PC-3 (cell line): ENCODE measurements around the gene CDH4. TPM values are rescaled to one million over a fixed set of nuclear protein-coding genes. Genes with fewer than 3 reads are reported as not detected.

Experiments
- ATAC-seq: fragments of 200-7000 bp; cut with Tn5 transposase; 2 replicates; pipeline ENCODE4 v1.9.1; 2020; ENCODE audit warnings: mild to moderate bottlenecking, moderate library complexity
- BruUV-seq: library from RNA; stranded (reverse); fragments of 400-500 nt; replicated peaks from 2 replicates; lab custom pipeline; 2021; lab: Mats Ljungman, UMichigan
- CTCF ChIA-PET: fragments of 300-600 bp; sonication (Branson Sonifier 250); formaldehyde crosslinking; loops from one replicate; lab custom pipeline; 2022; ENCODE audit warnings: antibody characterized with exemption; lab: Charles Lee
- POLR2A ChIA-PET: fragments of 300-600 bp; sonication (Branson Sonifier 250); formaldehyde crosslinking; loops from one replicate; lab custom pipeline; 2022; ENCODE audit warnings: antibody characterized with exemption; ENCODE audit not compliant: unreplicated experiment; lab: Charles Lee
- DNase-seq: peaks from one replicate; pipeline ENCODE4 v3.0.0-alpha.2; 2015
- H2AFZ ChIP-seq: fragments of 300-600 bp; sonication (generic); 2 replicates; pipeline ENCODE4 v1.6.0; 2016; ENCODE audit warnings: antibody characterized with exemption, low read length
- H3F3A ChIP-seq: fragments of 300-600 bp; sonication (generic); one replicate; pipeline ENCODE4 v1.6.0; 2017; ENCODE audit warnings: antibody characterized with exemption, low read length, control low read depth, mild to moderate bottlenecking; ENCODE audit not compliant: unreplicated experiment
- H3K27ac ChIP-seq: fragments of 300-600 bp; sonication (generic); 2 replicates; pipeline ENCODE4 v1.5.1; 2016; ENCODE audit warnings: mild to moderate bottlenecking, low read length
- H3K27me3 ChIP-seq: fragments of 300-600 bp; sonication (generic); 2 replicates; pipeline ENCODE4 v1.6.1; 2016; ENCODE audit warnings: low read length, mixed read lengths
- H3K36me3 ChIP-seq: fragments of 300-600 bp; sonication (generic); 2 replicates; pipeline ENCODE4 v1.6.1; 2016; ENCODE audit warnings: low read depth, mixed run types, low read length, mixed read lengths
- H3K4me1 ChIP-seq: fragments of 300-600 bp; sonication (generic); 2 replicates; pipeline ENCODE4 v1.5.1; 2016; ENCODE audit warnings: low read length; ENCODE audit not compliant: insufficient read depth
- H3K4me2 ChIP-seq: fragments of 300-600 bp; sonication (generic); 2 replicates; pipeline ENCODE4 v1.6.0; 2016; ENCODE audit warnings: low read length
- H3K4me3 ChIP-seq: fragments of 300-600 bp; sonication (generic); 2 replicates; pipeline ENCODE4 v1.5.1; 2016; ENCODE audit warnings: mild to moderate bottlenecking, low read length, mixed read lengths
- H3K79me2 ChIP-seq: fragments of 300-600 bp; sonication (generic); 2 replicates; pipeline ENCODE4 v1.6.1; 2017; ENCODE audit warnings: low read length, mixed read lengths
- H3K9ac ChIP-seq: fragments of 300-600 bp; sonication (generic); 2 replicates; pipeline ENCODE4 v1.6.0; 2016; ENCODE audit warnings: mild to moderate bottlenecking, low read length
- H3K9me2 ChIP-seq: fragments of 300-600 bp; sonication (generic); replicated peaks from 2 replicates; pipeline ENCODE4 v1.6.1; 2016; ENCODE audit warnings: mixed run types, low read length, mixed read lengths
- H3K9me3 ChIP-seq: fragments of 300-600 bp; sonication (generic); 2 replicates; pipeline ENCODE4 v1.6.1; 2016; ENCODE audit warnings: low read length, mixed read lengths
- H4K20me1 ChIP-seq: fragments of 300-600 bp; sonication (generic); 2 replicates; pipeline ENCODE4 v1.6.1; 2016; ENCODE audit warnings: low read length, mixed read lengths
- EZH2 ChIP-seq: fragments of 300-600 bp; sonication (generic); IDR thresholded peaks from one replicate; pipeline ENCODE4 v1.6.1; 2017; ENCODE audit warnings: antibody characterized with exemption, mild to moderate bottlenecking, low read length; ENCODE audit not compliant: unreplicated experiment
- EZH2phosphoT487 ChIP-seq: fragments of 300-600 bp; sonication (generic); IDR thresholded peaks from 2 replicates; pipeline ENCODE4 v1.6.1; 2018; ENCODE audit warnings: mild to moderate bottlenecking, antibody characterized with exemption, low read length, borderline replicate concordance
- intact Hi-C: fragments of 100-400 bp; cut with micrococcal nuclease; formaldehyde crosslinking; loops from 2 replicates; pipeline ENCODE4 v1.9.0; 2023
- total RNA-seq: library from RNA; depleted of rRNA; stranded (reverse); fragments of >200 nt; gene quantifications from 2 replicates; pipeline ENCODE4 v1.2.3, GENCODE V29; 2014
- TF ChIP-seq, protein P1 (sequence below): fragments of 300-600 bp; sonication (generic); conservative IDR thresholded peaks from 2 replicates; pipeline ENCODE4 v1.5.1; 2017; ENCODE audit warnings: antibody characterized with exemption, low read depth, mild to moderate bottlenecking, low read length

Gene CDH4
- total RNA-seq, 1 experiment from 2014 or later, result not detected

DNA sequence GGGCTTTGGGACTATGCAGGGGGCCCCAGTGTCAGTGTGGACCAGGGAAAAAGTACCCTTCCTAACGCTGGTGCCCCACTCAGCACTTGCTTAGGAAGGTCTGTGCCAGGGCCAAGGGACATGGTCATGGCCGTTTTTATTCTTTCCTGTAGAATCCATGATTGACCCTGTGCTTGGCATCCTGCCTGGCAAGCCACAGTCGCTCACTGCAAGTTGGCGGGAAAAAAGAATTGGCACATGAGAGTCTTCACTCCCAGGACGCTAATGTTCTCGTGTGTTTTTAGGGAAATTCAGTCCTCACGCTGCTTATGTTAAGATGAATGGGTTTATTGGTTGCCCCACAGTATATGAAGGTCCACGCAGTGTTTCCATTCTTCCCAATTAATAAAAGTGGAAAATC is 253.4 kb downstream of the CDH4 start:
- no peak for TF ChIP-seq EZH2
- TF ChIP-seq EZH2phosphoT487, result no peak
- TF ChIP-seq, protein P1, sequence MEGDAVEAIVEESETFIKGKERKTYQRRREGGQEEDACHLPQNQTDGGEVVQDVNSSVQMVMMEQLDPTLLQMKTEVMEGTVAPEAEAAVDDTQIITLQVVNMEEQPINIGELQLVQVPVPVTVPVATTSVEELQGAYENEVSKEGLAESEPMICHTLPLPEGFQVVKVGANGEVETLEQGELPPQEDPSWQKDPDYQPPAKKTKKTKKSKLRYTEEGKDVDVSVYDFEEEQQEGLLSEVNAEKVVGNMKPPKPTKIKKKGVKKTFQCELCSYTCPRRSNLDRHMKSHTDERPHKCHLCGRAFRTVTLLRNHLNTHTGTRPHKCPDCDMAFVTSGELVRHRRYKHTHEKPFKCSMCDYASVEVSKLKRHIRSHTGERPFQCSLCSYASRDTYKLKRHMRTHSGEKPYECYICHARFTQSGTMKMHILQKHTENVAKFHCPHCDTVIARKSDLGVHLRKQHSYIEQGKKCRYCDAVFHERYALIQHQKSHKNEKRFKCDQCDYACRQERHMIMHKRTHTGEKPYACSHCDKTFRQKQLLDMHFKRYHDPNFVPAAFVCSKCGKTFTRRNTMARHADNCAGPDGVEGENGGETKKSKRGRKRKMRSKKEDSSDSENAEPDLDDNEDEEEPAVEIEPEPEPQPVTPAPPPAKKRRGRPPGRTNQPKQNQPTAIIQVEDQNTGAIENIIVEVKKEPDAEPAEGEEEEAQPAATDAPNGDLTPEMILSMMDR, result no peak
- no TSS peak for BruUV-seq
- CTCF ChIA-PET, result no interaction called here

DNA sequence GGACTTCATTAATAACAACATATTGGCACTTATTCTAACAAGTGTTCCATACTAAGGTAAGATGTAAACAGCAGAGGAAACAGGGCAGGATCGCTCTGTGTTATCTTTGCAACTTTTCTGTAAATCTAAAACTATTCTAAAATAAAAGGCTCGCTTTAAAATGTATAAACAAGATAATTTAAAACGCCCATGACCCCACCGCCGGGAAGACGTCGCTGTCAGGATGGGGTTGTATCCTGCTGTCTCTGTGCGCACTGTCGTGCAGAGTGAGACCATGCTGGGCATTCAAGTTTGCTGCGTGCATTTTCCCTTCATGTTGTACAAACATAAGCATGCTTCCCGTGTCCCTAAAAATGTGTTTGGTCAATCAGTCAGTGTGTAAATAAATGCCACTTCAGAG is 255.7 kb downstream of the CDH4 start:
- no peak overlapping the region for H3K4me3 ChIP-seq
- CTCF ChIA-PET, result no interaction called here
- H3K9me3 ChIP-seq, result no peaks in the 10 kb centered on the region
- H2AFZ ChIP-seq, result no peak overlapping the region
- no peak for DNase-seq
- no TSS peak for BruUV-seq
- no peaks in the 10 kb centered on the region for H3K36me3 ChIP-seq
- no peak overlapping the region for H3K9ac ChIP-seq
- no peak overlapping the region for H3K27ac ChIP-seq
- H3K9me2 ChIP-seq, result no peaks in the 10 kb centered on the region
- no peak overlapping the region for H3K4me2 ChIP-seq
- H3K4me1 ChIP-seq, result no peaks in the 10 kb centered on the region
- TF ChIP-seq EZH2, result no peak
- TF ChIP-seq, protein P1, result no peak
- no peak for TF ChIP-seq EZH2phosphoT487
- intact Hi-C loops, result no loop called here
- H3K27me3 ChIP-seq, result peaks cover 93% of the 10 kb centered on the region
- POLR2A ChIA-PET, result no interaction called here
- no peaks in the 10 kb centered on the region for H4K20me1 ChIP-seq
- no peaks in the 10 kb centered on the region for H3K79me2 ChIP-seq
- ATAC-seq, result no peak
- H3F3A ChIP-seq, result no peaks in the 10 kb centered on the region

More for the DNA sequence above, 253.4 kb downstream of the CDH4 start:
- no peak overlapping the region for H3K4me3 ChIP-seq
- no peak overlapping the region for H3K4me2 ChIP-seq
- H3K36me3 ChIP-seq, result no peaks in the 10 kb centered on the region
- H3K27me3 ChIP-seq, result peaks cover 95% of the 10 kb centered on the region
- no peaks in the 10 kb centered on the region for H3F3A ChIP-seq
- H4K20me1 ChIP-seq, result no peaks in the 10 kb centered on the region
- DNase-seq (no peak), ATAC-seq (no peak)
- no peaks in the 10 kb centered on the region for H3K9me2 ChIP-seq
- H3K4me1 ChIP-seq, result no peaks in the 10 kb centered on the region
- no peak overlapping the region for H3K27ac ChIP-seq
- POLR2A ChIA-PET, result no interaction called here
- H3K9ac ChIP-seq, result no peak overlapping the region
- H3K9me3 ChIP-seq, result no peaks in the 10 kb centered on the region
- H2AFZ ChIP-seq, result no peak overlapping the region
- intact Hi-C loops, result no loop called here
- H3K79me2 ChIP-seq, result no peaks in the 10 kb centered on the region

DNA sequence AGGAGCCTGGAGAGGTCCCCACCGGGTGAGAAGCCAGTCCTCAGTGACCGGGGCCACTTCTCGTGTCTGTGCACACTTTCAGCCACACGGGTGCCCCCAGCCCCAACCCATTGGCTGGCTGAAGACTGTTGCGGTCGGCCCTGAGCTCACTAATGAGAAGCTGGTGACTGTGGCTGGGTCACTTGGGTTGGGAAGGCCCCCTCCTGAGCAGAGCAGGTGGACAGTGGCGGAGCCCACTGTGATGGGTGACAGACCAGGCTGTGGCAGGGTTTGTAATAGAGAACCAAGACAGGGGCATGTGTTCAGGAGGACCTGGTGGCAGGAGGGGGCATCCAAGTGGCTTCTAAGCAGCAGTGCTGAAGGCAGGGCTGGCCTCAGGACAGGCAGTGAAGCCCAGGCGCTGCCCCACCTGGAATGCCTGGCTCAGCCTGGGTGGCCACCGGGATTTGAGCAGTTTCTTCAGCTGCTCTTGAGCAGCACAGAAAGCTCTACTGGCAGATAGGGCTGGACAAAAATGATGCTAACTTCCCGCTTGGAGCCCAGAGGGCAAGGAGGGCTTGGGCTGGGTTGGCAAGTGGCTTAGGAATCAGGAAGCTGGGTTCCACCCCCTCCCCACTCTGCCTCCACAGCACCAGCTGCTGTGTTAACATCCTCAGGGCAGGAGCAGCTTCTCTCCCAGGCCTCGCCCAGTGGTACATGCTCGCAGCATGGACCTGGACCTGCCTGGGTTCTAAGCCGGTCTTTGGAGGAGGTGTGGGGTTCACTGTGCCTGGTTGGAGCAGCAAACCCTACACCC is 256.4 kb downstream of the CDH4 start:
- CTCF ChIA-PET, result no interaction called here
- no peaks in the 10 kb centered on the region for H3K9me2 ChIP-seq
- no peak overlapping the region for H2AFZ ChIP-seq
- BruUV-seq, result no TSS peak
- no peaks in the 10 kb centered on the region for H3K36me3 ChIP-seq
- H4K20me1 ChIP-seq, result no peaks in the 10 kb centered on the region
- intact Hi-C loops, result no loop called here
- no peaks in the 10 kb centered on the region for H3F3A ChIP-seq
- TF ChIP-seq, protein P1, result no peak
- TF ChIP-seq EZH2phosphoT487 (no peak), EZH2 (no peak)
- DNase-seq, result no peak
- no peak overlapping the region for H3K4me2 ChIP-seq
- POLR2A ChIA-PET, result no interaction called here
- no peaks in the 10 kb centered on the region for H3K79me2 ChIP-seq
- H3K27me3 ChIP-seq, result peaks cover 94% of the 10 kb centered on the region
- no peaks in the 10 kb centered on the region for H3K4me1 ChIP-seq
- H3K4me3 ChIP-seq, result no peak overlapping the region
- H3K27ac ChIP-seq, result no peak overlapping the region
- H3K9ac ChIP-seq, result no peak overlapping the region
- no peak for ATAC-seq
- no peaks in the 10 kb centered on the region for H3K9me3 ChIP-seq
